ENCODE measurements around the gene SCGB2B2.

DNA sequence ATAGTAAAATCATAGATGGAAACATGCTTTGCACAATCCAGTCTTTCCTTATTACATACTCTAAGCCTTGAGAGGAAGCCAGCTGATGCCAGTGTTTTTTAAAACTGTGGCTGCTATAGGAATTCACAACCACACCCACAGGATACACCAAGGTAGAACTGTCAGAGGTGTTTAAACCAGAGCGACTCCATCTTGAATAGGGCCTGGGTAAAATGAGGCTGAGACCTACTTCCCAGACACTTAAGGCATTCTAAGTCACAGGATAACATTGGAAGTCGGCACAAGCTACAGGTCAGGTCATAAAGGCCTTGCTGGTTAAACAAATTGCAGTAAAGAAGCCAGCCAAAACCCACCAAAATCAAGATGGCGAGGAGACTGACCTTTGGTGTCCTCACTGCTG lies 1.7 kb downstream of the SCGB2B2 start:
- no peak for TF ChIP-seq CTCF (IDR thresholded peaks at IDR 0.05)
- no peak for TF ChIP-seq POLR2A (IDR thresholded peaks at IDR 0.05)

Data from lower leg skin (tissue), 3 donors.